T-helper 1 cell treated with Interleukin-12 subunit alpha and Interleukin-12 subunit beta and Interleukin-4 antibody, amounts not matched to agents 30 ng/mL and 1 ng/mL, for 36 hours (primary cell): ENCODE results near the gene ATP7A. TPM values are rescaled to one million over a fixed set of nuclear protein-coding genes. Genes with fewer than 3 reads are reported as not detected.
"Not testable (repeated sequence)": the region's sequence is repeated elsewhere in the genome, so short reads cannot be mapped to it uniquely, and the experiment has no call there.

Source experiments
- intact Hi-C: fragments of 100-400 bp; cut with micrococcal nuclease; formaldehyde crosslinking; loops from one replicate; pipeline ENCODE4 v1.15.1; 2024
- total RNA-seq: library from RNA; stranded (reverse); gene quantifications from 2 replicates; pipeline ENCODE4 v1.2.3, GENCODE V29; 2022

The ATP7A gene
- total RNA-seq: 10.5 and 12.1 TPM in 2 replicates

DNA sequence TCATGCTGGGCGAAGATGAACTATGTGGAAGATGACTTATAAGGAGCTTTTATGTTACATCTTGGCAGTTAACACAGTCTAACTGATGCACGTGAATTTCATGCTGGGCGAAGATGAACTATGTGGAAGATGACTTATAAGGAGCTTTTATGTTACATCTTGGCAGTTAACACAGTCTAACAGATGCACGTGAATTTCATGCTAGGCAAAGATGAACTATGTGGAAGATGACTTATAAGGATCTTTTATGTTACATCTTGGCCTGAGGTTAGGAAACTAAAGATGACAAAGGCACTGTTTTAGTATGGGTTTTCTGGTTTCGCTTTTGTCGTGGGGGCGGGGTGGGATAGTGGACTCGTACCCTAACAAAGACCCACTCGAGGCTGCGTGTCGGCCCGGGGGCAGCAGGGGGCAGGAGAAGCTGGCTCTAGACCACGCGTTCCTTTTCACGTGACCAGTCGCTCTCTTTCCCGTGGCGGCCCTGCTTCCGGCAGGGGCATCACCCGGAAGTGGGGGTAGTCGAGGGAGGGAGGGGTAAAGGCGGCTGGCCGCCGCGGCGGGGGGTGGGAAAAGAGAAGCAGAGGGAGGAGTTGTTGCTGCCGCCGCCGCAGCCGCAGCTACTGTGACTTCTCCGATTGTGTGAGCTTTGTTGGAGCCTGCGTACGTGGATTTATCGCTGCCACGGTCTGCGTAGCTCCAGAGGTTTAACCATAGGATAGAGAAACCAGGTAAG is at the start of gene ATP7A:
Gene ATP7A, plus strand, starts transcription at position 586 of the 733 bp plus-strand sequence. CDS start 60,949 bp downstream, outside the sequence.
- intact Hi-C loops: loop anchor here (1.0 to 10.0 kb wide), 11 partner anchors 11 to 1735 kb away; partner anchors contain the start of genes ATRX, COX7B, CYSLTR1 and MAGT1

DNA sequence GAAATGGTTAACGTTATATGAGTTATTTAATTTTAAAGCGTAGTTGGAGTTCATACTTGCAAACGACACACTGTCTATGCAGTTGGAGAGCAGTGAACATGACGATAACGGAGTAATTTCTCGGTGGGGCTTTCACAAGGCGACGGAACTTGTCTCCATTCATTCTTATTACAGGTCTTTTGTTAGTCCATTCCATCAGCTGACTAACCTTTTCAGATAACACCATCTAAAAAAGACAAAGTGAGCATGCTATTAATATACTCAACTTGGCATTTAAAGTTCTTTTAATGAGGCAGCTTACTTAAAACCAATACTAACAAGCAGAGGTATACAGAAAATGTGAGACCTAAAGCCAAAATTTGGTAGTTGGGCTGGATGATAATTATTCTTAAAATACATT is 35.1 kb upstream of the ATP7A start:
- intact Hi-C loops: no loop called here

DNA sequence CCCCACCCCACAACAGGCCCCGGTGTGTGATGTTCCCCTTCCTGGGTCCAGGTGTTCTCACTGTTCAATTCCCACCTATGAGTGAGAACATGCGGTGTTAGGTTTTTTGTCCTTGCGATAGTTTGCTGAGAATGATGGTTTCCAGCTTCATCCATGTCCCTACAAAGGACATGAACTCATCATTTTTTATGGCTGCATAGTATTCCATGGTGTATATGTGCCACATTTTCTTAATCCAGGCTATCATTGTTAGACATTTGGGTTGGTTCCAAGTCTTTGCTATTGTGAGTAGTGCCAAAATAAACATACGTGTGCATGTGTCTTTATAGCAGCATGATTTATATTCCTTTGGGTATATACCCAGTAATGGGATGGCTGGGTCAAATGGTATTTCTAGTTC is 29.1 kb upstream of the ATP7A start:
- intact Hi-C loops: not testable (repeated sequence)

DNA sequence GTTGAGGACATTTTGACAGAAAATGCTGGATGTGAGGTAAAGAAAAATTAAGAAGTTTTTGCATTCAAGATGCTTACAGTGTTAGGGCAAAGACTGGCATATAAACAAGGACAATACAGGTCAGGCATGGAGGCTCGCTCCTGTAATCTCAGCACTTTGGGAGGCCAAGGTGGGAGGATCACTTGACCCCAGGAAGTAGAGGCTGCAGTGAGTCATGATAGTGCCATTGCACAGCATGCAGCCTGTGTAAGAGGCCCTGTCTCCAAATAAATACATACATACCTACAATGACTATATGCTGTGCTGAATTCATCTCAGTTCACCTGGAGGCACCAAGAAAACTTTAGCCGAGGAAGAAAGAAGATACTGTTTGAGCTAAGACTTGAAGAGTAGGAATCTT is 17.6 kb upstream of the ATP7A start:
- intact Hi-C loops: loop anchor here (10.0 kb wide), 4 partner anchors 448 to 1362 kb away; partner anchors contain the start of gene FGF16

DNA sequence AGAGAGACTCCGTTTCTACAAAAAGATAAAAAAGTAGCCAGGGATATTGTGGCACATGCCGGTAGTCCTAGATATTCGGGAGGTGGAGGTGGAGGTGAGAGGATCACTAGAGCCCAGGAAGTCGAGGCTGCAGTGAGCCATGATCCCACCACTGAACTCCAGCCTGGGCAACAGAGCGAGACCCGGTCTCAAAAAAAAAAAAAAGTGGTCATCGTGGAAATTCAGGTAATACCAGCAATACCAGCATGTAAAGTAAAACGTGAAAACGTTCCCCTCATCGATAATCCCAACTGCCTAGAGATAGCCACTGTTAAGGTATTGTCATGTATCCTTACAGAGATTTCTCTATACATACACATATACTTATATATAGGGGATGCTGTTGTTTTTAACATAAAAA is 16.8 kb upstream of the ATP7A start:
- intact Hi-C loops: loop anchor here (10.0 kb wide), 4 partner anchors 449 to 1361 kb away; partner anchors contain the start of gene FGF16

DNA sequence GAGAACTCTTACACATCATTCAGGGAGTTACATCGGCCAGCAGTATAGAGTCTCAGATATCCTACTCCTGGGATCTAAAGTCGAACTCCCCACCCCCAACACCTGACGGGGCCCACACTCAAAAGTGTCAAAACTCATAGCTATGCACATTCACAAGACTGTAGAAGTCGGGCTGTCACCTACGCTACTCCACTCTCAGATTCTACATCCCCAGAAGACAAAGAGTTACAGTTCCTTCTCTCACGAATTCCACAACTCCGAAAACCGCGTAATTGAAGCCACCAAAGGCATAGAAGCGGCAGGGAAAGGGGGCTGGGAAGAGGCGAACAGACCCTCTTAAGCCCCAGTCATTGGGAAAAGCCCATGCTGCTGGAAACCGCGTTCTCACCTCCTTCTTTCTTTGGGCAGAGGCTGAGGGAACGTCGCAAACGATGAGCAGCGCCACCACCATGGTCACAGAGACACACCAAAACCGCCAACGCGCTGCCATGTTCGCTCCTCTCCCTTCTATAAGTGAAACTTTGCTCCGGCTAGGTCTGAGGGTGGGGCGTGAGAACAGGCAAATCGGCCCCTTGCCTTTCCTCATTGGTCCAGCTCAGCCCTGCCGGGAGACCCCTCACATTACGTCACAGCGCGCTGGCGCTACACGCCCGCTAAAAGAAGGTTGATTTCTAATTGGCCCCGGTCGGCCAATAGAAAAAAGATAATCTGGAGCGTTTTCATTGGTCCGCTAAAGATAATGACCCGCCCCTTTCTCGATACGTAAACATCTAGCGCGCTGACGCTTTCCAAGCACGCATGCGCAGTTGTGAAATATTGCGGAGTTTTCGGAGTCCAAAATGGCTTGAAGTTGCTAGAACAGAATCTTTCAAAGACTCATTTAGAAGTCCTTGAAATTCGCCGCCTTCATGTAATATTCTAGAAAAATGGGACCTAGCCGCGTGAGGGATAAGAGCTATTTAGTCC is 15.3 kb upstream of the ATP7A start, which contains the start of gene MAGT1:
Gene MAGT1, minus strand, starts transcription at position 515 of the 966 bp plus-strand sequence. Its CDS starts 25 bp downstream, at position 490.
- intact Hi-C loops: loop anchor here (1.0 to 10.0 kb wide), 11 partner anchors 15 to 1748 kb away; partner anchors contain the start of genes ATP7A, ATRX, CYSLTR1 and FGF16

DNA sequence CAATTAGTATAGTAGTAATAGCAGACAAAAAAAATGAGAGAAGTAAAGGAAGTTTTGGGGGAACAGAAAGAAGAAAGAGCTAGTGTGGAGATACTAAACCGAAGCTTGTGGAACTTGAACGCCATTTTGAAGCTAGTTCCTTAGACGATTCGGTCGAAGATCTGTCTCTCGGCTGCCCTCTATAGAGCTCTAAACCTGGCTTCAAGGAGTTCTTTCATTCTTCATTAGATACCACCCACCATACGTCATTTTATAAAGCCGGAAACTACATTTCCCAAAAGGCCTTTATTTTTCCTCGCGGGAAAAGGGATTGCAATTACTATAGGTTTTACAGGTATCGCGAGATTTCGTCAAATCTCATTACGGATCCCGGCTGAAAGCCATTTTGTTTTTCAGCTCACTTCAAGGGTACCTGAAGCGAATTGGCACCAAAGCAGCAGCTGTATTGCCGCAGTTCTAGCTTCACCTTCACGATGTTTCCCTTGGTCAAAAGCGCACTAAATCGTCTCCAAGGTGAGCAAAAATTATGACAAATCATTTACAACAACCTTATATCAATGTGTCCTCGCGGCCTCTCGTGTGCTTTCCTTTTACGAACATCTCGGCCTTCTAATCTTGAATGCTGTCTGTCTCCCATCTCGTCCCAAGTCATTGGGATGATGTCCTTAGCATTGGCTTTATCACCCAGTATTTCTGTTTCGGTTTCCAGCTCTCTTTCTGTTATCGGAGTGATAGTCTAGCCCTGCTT is 11.2 kb upstream of the ATP7A start, which contains the start of gene COX7B:
Gene COX7B, plus strand, starts transcription at position 388 of the 748 bp plus-strand sequence. Its CDS starts 86 bp downstream, at position 474.
- intact Hi-C loops: loop anchor here (1.0 to 10.0 kb wide), 10 partner anchors 11 to 1752 kb away; partner anchors contain the start of genes ATP7A, ATRX, CYSLTR1 and FGF16

DNA sequence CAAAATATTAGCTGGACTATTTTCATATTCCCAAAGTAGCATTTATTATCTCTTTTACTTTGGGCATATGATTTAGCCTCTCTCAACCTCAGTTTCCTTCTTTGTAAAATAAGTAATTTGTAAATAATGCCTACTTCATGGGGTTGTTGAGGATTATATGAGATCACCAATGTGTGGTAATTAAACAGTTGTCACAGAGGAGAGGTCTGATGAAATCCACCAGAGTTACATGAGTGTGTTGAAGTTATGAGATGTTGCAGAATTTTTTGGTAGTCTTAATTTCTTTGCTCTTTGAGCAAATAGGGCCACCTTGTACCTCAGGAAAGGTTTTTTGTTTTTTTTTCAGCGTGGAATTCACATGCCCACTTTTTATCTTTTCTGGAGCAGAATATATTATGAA is 9.8 kb upstream of the ATP7A start:
- intact Hi-C loops: no loop called here

DNA sequence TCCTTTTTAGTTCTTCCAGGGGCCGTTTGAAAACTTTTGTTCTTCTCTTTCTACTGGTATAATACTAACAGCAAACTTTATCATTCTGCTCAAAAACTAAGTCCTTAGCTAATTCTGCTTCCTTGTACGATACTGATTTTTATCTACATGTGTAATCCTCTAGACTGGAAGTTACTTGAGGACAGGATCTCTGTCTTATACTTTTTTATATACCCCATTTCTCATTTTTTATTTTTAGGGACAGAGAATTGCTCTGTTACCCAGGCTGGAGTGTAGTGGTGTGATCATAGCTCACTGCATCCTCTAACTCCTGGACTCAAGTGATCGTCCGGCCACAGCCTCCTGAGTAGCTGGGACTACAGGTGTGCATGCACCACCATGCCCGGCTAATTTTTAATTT is 9.0 kb upstream of the ATP7A start:
- intact Hi-C loops: no loop called here

DNA sequence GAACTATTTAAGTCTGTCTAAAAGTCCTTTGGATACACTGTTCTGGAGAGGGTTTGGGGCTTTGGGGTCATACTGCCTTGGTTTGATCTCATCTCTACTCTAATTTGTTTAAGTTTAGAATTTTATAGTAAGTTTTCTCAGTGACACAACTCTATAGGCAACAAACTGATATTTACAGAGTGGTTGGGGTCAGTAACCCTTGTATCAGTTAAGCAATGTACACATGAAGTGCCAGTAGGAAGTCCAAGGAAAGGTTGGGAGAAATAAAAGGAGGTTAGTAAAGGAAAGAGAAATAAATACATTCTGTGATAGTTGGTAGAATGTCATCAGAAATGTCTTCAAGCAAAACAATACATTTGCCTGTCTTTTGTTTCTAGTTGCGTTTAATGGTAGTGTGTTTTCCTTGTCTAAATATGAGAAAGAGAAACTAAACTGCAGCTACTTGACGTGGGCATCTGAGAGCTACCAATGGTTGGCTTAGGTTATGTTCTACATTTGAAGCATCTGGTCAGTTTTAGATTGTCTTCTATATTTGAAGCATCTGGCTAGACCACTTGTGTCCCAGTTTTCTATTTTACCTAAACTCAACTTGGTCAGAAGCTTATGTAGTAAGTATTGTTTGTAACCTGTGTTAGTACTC is 6.9 kb downstream of the ATP7A start:
- intact Hi-C loops: loop anchor here (10.0 kb wide), 2 partner anchors 1347 to 1743 kb away; partner anchors contain the start of gene PBDC1

- intact Hi-C loops: loop anchor here (10.0 kb wide), 2 partner anchors 1346 to 1744 kb away; partner anchors contain the start of gene PBDC1
These were observed 8.1 kb downstream of the ATP7A start for GRCh38 chrX:77918568-77918967.

GRCh38 chrX:77919370-77919769 is 8.9 kb downstream of the ATP7A start:
- intact Hi-C loops: loop anchor here (10.0 kb wide), 2 partner anchors 1345 to 1745 kb away; partner anchors contain the start of gene PBDC1

- intact Hi-C loops: no loop called here
These were observed 12.3 kb downstream of the ATP7A start for GRCh38 chrX:77922787-77923186.

DNA sequence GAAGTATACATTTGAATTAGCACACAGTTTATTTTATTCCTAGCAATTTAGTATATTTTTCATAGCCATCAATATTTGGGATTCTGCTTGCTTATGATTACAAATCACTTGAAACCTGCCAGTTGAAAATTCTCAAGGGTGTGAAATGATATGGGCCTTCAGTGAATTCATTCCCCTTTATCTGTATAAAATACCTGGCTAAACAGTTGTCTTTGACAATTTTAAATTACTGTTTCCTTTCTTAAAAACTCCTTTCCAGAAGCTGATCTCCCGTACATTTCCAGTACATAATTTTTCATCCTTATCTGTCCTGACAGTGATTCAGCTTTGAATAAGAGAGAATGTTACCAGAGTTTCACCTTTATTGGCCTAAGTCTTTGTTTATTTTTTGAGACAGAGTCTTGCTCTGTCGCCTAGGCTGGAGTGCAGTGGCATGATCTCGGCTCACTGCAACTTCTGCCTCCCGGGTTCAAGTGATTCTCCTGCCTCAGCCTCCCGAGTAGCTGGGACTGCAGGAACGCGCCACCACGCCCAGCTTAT is 13.9 kb downstream of the ATP7A start:
- intact Hi-C loops: no loop called here

DNA sequence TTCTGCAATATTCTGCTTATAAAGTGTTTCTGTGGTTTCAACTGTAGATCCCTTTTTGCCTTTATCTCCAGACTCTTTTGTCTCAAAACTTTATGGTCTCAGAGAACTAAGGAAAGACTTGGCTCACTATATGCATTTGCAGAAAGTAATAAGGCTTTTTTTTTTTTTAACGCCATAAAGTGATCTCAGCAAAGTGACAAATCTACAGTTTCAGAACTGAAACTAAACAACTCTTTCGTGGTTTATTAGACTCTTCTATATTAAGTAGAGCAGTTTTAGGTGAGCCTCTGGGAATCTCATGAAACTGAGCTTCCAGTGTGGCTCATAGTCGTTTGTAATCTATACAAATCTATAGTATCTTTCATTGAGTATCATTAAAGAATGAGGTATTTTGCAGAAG is 15.3 kb downstream of the ATP7A start:
- intact Hi-C loops: no loop called here

GRCh38 chrX:77930581-77930980 is 20.1 kb downstream of the ATP7A start:
- intact Hi-C loops: no loop called here

DNA sequence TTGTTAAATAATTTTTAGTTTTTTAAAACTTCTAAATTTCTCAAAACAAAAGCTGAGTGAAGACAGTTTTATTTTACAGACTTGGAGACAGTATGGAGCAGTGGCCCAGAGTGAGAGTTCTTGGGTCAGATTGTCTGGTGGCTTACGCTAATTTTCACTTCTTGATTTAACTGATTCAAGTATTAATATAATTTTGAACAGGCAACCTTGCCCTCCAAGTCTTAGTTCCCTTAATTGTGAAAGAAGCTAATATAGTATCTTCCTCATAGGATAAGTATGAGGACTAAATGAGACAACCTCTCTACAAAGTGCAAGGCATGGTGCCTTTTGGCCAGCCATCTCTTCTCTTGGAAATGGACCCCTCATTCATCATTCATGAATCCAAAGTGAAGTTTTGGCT is 25.4 kb downstream of the ATP7A start:
- intact Hi-C loops: no loop called here

- intact Hi-C loops: no loop called here
These were observed 25.8 kb downstream of the ATP7A start for GRCh38 chrX:77936299-77936698.

GRCh38 chrX:77937291-77937690 is 26.8 kb downstream of the ATP7A start:
- intact Hi-C loops: no loop called here
